Measurements from ENCODE around the gene SORCS3.

DNA sequence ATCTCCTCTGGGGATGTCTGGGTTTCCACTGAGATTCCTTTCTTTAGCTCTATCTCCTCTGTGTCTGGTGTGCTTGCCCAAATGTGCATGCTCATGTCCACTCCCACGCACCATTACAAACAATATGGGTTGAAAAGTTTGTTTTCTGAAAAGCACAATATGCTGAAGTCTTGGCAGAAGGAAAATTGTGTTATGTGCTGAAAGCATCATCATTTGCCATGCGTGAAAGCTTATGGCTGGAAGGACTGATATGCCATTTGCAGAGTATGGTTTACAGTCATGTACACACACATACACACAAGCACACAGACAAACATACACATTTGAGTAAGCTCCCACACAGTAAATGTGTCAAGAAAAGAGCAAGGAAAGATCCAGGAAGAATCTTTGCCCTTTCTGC lies 231.6 kb downstream of the SORCS3 start:
- TF ChIP-seq, protein P1, sequence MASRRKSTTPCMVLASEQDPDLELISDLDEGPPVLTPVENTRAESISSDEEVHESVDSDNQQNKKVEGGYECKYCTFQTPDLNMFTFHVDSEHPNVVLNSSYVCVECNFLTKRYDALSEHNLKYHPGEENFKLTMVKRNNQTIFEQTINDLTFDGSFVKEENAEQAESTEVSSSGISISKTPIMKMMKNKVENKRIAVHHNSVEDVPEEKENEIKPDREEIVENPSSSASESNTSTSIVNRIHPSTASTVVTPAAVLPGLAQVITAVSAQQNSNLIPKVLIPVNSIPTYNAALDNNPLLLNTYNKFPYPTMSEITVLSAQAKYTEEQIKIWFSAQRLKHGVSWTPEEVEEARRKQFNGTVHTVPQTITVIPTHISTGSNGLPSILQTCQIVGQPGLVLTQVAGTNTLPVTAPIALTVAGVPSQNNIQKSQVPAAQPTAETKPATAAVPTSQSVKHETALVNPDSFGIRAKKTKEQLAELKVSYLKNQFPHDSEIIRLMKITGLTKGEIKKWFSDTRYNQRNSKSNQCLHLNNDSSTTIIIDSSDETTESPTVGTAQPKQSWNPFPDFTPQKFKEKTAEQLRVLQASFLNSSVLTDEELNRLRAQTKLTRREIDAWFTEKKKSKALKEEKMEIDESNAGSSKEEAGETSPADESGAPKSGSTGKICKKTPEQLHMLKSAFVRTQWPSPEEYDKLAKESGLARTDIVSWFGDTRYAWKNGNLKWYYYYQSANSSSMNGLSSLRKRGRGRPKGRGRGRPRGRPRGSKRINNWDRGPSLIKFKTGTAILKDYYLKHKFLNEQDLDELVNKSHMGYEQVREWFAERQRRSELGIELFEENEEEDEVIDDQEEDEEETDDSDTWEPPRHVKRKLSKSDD (conservative IDR thresholded peaks at IDR 0.05; ENCODE audit: low read length): no peak
- TF ChIP-seq KDM5B (IDR thresholded peaks at IDR 0.05; ENCODE audit: insufficient replicate concordance, low read depth, low read length): no peak
- TF ChIP-seq, protein P2, sequence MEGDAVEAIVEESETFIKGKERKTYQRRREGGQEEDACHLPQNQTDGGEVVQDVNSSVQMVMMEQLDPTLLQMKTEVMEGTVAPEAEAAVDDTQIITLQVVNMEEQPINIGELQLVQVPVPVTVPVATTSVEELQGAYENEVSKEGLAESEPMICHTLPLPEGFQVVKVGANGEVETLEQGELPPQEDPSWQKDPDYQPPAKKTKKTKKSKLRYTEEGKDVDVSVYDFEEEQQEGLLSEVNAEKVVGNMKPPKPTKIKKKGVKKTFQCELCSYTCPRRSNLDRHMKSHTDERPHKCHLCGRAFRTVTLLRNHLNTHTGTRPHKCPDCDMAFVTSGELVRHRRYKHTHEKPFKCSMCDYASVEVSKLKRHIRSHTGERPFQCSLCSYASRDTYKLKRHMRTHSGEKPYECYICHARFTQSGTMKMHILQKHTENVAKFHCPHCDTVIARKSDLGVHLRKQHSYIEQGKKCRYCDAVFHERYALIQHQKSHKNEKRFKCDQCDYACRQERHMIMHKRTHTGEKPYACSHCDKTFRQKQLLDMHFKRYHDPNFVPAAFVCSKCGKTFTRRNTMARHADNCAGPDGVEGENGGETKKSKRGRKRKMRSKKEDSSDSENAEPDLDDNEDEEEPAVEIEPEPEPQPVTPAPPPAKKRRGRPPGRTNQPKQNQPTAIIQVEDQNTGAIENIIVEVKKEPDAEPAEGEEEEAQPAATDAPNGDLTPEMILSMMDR (IDR thresholded peaks at IDR 0.05 in 2 of 3, conservative IDR thresholded peaks at IDR 0.05 in 1 of 3; ENCODE audit: insufficient read depth in 2 of 3, low read depth in 1 of 3, low read length in 3 of 3): no peak
- TF ChIP-seq TEAD4 (IDR thresholded peaks at IDR 0.05; ENCODE audit: low read length): no peak
- TF ChIP-seq TEAD4 (CRISPR knock-in tag; IDR thresholded peaks at IDR 0.05; ENCODE audit: borderline replicate concordance): no peak
- TF ChIP-seq CBFA2T3 (IDR thresholded peaks at IDR 0.05): no peak
- TF ChIP-seq, protein P3, sequence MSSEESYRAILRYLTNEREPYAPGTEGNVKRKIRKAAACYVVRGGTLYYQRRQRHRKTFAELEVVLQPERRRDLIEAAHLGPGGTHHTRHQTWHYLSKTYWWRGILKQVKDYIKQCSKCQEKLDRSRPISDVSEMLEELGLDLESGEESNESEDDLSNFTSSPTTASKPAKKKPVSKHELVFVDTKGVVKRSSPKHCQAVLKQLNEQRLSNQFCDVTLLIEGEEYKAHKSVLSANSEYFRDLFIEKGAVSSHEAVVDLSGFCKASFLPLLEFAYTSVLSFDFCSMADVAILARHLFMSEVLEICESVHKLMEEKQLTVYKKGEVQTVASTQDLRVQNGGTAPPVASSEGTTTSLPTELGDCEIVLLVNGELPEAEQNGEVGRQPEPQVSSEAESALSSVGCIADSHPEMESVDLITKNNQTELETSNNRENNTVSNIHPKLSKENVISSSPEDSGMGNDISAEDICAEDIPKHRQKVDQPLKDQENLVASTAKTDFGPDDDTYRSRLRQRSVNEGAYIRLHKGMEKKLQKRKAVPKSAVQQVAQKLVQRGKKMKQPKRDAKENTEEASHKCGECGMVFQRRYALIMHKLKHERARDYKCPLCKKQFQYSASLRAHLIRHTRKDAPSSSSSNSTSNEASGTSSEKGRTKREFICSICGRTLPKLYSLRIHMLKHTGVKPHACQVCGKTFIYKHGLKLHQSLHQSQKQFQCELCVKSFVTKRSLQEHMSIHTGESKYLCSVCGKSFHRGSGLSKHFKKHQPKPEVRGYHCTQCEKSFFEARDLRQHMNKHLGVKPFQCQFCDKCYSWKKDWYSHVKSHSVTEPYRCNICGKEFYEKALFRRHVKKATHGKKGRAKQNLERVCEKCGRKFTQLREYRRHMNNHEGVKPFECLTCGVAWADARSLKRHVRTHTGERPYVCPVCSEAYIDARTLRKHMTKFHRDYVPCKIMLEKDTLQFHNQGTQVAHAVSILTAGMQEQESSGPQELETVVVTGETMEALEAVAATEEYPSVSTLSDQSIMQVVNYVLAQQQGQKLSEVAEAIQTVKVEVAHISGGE (CRISPR knock-in tag; IDR thresholded peaks at IDR 0.05): no peak
- no peak for TF ChIP-seq POLR2A (conservative IDR thresholded peaks at IDR 0.05)
- TF ChIP-seq, protein P4, sequence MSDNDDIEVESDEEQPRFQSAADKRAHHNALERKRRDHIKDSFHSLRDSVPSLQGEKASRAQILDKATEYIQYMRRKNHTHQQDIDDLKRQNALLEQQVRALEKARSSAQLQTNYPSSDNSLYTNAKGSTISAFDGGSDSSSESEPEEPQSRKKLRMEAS (CRISPR knock-in tag; IDR thresholded peaks at IDR 0.05): no peak
- no peak for TF ChIP-seq TBL1XR1 (IDR thresholded peaks at IDR 0.05; ENCODE audit: low read length in 2 of 2)
- no peak for TF ChIP-seq TAF1 (IDR thresholded peaks at IDR 0.05; ENCODE audit: control insufficient read depth, extremely low read depth, insufficient read depth, low read length, severe bottlenecking)
- TF ChIP-seq OTX1 (CRISPR knock-in tag; IDR thresholded peaks at IDR 0.05): no peak
- no peak for TF ChIP-seq LCOR (CRISPR knock-in tag; IDR thresholded peaks at IDR 0.05)

Data from K562 (cell line).